HS-27A (cell line): Measurements from ENCODE around the gene EFEMP1.

Source experiments
- DNase-seq: peaks from one replicate; pipeline ENCODE4 v3.0.0-alpha.2; 2012; ENCODE audit warnings: low read depth, missing footprints

Gene EFEMP1, protein sequence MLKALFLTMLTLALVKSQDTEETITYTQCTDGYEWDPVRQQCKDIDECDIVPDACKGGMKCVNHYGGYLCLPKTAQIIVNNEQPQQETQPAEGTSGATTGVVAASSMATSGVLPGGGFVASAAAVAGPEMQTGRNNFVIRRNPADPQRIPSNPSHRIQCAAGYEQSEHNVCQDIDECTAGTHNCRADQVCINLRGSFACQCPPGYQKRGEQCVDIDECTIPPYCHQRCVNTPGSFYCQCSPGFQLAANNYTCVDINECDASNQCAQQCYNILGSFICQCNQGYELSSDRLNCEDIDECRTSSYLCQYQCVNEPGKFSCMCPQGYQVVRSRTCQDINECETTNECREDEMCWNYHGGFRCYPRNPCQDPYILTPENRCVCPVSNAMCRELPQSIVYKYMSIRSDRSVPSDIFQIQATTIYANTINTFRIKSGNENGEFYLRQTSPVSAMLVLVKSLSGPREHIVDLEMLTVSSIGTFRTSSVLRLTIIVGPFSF

DNA sequence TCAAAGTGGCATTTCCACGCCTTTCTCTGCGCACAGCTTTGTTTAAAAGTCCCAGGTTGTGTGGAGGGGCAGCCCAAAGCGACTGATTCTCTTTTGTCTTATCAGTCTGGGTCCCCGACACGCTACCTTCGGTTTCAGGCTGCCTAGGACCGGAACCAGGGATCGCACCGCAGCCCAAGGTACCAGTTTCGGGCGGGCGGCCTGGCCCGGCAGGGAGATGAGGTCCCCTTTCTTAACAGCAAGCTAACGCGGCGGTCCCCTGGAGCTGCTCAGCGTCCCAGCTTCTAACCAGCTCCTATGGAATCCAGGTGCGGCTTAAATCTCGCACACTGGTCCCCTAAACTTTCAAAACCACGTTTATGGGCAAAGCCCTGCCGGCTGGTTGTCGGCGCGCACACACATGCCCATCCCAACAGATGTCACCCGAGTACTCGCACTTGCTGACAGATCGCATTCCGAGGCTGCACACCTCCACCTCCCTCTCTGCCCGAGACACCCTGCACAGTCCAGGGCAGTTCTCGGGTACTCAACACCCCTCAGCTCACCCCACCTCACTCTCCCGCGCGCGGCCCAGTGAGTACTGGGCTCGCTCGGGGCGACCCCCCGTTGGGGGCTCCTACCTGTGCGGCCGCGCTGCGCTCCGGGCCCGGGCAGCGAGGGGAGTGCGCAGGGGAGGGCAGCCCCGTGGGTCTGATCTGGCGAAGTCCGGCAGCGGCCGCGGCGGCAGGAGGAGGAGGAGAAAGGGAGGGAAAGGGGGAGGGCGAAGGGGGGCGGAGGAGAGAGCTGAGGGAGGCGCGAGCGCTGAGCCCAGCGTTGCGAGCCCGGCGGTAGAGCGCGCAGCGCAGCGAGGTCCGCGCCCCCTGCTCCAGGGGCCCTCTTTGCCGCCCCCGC, at the start of gene EFEMP1:
Gene EFEMP1, minus strand, starts transcription at position 692 of the 891 bp plus-strand sequence. CDS start 1,342 bp downstream, outside the sequence.
- no peak for DNase-seq

DNA sequence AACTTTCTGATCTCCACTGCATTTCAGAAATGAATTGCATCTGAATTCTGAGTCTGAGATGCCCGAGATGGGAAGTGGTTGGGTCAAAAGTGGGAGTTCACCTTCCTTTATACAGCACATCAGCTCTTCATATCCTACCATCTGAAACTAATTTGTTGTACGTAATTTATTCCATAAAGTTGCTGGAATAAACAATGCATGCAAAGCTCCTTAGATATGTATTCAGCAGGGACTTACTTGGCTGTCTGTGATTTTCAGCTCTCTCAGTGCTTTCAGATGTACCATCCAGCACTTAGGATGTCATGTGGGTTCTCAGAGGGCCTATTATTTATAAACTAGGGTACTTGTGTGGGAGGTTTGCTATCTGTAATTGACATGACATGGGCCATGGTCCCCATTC, 46.9 kb upstream of the EFEMP1 start:
- no peak for DNase-seq

DNA sequence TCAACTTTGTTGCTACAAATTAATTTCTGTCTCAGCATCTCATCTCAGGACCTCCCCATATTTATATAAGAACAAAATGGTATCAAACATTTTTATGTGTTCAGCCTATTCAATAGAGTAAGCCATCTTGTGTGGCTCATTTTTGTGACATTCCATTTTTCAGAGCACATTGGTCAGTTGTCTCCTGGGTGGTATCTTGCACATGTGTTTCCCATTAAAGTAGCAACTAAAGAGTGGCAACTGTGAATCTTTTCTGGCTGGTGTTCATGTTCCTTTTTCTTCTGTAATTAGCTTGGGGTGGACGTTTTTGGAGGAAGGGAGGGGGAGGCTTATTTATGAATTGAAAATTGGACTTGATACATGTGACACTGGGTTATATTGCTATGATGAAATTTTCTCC, 45.4 kb upstream of the EFEMP1 start:
- DNase-seq: no peak

DNA sequence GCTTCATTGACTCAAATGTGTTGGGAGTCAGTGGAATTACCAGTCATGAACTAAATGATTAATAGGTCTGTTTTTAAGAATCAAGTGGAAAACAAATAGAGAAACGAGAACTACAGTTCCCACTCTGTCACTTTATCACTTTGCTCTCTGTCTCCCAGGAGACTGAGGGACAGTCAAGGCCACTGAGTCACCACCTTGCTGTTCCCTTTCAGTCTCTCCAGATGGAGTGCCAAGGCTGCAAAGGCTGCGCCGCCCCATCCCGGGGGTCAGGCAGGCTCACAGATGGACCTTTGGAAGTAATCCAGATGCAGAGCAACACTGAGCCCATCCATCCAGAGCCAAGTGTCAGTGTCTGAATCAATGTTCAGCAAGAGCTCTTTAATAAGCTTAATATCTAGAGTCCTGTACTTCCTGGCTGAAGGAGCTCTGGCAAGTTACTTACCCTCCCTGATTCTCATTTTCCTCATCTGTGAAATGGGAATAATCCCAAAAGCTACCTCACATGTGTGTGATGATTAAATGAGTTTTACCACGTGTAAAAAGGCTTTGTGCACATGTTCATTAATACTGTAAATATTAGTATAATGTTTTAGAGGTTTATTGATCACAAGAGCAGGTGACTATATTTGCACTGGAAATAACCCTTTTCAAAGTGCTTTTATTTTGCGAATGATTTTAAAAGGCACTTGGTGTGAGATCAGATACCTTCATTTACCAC, 43.0 kb upstream of the EFEMP1 start:
- no peak for DNase-seq

DNA sequence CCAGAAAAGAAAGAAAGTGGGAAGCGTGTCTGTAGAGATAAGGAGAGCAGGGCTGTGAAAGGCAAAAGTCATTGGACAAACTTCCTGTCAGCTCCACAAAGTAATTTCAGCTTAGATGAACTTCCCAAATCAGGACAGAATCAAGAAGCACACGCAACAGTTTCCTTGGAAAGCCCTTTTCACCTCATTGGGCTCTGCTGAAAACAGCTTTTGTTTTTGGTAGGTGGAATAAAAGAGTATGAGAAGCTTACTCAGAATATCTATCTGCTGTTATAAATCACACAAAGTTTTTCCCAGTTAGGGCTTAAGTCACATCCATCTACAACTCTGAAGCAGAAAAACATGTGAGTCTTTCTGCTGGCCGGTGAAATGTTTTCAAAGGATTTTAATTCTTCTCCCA, 42.4 kb upstream of the EFEMP1 start:
- no peak for DNase-seq

DNA sequence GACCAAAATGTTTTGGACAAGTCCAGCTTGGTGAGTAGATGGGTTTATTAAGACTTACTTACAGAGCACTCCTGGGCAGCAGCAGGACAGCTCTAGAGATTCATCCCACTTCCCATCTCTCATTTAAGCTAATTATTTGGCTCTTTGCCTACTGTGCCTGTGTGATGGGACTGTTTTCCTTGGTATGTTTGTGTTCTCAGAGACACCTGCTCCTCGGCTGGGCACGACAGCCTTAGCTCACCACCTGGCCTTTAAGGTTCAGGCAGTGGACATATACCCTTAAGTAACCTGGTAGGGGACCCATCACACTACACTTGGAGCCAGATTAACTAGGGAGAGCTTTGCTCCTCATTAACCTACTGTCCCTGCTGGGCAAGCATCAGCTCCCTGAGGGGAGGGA, 41.7 kb upstream of the EFEMP1 start:
- DNase-seq: no peak

DNA sequence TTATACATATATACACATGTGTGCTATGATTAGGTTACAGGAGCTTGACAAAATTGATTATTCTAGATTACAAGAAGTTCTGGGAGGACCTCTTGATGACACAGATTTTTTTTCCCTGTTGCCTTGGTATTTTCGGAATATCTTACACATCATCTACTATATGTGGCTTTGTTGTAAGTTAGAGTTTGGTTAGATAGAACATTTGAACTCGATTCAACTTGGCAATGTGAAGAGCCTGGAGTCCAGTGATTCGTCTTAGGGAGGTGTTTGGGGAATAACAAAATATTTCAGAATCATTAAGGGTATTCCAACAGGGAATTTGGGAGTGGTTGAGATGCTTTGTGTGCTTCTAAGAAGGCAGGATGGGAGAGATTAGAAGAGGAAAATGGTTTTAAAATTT, 39.3 kb upstream of the EFEMP1 start:
- no peak for DNase-seq

DNA sequence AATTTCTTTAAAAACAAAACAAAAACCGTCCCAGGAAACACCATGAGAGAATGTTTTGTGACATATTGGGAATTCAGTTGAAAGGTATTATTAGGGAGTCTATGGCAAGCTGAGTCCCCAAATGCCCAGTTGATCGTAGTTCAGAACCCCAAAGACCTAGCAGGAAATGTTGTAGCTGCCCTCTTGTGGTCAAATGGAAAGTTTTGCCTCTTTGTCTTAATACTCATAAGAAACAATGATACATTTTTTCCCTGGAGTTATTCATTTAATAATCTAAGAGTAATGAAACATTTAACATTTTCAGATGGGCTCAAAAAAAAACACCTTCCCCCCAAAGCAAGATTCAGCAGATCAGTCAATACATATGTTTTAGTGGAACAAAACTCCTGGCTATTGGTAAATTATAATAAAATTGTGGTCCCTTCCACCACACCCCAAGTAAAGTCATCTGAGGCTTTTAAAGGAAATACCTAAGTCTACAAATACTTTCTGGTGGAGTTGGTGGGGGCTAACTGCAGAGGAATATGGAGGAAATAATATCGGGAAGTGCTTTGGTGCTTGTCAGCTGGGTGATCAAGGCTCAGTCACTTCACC, 37.8 kb upstream of the EFEMP1 start:
- peak; percentile 51 for DNase-seq

DNA sequence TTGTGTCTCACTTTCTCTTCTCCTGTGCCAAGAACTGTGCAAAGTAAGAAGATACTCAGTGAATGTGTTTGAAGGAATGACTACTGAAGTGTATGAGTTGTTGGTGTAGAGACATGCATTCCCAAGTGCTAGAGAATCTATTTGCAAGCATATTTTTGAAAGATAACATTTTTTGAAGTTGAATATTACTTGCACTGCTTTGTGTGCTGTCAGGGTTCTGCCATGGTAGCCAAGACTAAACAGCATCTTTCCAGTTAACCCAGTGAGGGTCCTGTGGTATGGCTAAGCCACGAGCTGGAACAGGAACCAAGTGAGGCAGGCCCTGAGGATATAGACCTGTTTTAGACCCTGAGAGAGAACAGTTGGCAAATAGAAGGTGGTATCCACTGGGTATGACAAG, 35.2 kb upstream of the EFEMP1 start:
- no peak for DNase-seq

DNA sequence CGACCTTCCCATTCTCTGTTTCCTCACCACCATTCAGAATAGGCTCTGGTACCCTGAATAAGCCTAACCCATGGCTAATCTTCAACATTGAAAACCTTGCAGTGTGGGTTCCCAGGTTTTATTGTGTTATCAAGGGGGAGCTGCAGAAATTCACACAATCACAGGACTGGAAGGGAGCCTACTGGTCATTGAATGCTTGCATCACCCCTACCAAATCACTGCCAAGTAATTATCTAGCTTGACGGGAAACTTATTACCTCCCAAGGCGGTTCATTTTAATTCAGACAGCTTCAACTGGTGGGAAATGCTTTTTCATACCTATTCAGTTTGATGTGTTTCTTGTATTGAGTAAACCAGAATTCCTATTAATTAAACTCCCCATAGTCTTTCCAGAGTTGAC, 33.6 kb upstream of the EFEMP1 start:
- DNase-seq: no peak

DNA sequence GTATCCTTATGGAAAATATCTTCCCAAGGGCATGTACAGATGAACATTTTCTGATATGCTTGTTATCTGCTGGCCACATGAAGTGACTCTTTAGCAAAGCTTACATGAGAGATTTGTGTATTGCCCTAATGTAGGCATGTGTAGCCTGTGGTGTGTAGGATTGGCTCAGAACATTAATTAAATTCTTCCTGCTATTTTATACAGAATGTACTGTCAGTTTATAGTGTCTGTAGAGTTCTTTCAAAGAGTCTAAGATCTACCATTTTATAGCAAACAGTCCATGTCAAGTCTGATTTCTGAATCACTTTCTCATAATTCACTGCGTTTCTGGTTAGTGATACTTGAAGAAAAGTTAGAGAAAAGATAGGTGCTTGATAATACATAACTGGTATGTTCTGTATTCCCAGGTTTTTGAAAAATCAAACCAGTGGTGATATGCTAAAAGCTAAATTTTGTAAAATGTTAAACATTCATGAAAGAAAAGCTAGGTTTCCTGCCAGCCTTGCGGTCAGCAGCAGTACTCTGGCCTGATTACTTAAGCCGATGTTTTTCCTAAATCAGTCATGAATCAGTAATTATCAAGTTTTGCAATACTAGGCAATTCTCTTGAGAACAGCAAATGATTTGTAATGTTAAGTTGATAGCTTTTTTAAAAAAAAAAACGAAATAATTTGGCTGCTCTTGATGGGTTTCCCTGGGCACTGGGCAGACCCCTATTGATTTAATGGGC, 30.9 kb upstream of the EFEMP1 start:
- DNase-seq: no peak

DNA sequence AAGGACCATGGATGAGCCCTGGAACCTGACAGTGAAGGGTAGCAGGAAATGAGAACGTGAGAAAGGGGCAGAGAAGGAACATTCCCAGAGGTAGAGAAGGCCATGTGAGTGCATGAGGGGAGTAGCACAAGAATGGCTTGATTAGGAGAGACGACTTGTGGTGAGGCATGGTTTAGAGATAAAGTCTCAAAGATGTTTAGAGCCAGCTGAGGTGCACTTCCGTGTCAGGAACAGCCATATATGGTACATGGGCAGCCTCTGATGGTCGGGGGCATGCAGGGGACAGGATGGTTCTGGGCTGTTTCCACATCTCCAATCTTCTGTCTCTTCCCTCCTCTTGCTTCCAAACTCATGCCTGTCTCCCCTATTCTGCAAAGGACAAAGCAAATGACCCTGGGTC, 28.8 kb upstream of the EFEMP1 start:
- DNase-seq: no peak

DNA sequence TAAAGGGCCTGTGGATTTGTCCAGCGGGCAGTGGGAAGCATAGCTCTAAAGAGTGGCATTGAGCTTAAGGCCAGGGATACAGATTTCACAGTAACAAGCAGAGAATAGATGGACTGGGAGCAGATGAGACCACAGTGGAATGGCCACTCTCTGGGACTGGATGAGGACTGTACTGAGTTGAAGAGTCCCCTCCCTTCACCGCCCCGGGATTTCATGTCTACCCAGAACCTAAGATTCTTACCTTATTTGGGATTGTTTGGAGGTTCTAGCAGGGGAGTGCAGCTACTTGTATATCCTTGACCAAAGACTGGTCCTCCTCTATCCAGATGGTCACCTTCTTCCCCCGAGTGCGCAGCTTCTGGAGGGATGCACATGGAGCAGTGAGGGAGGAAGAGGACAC, 28.0 kb upstream of the EFEMP1 start:
- DNase-seq: no peak

DNA sequence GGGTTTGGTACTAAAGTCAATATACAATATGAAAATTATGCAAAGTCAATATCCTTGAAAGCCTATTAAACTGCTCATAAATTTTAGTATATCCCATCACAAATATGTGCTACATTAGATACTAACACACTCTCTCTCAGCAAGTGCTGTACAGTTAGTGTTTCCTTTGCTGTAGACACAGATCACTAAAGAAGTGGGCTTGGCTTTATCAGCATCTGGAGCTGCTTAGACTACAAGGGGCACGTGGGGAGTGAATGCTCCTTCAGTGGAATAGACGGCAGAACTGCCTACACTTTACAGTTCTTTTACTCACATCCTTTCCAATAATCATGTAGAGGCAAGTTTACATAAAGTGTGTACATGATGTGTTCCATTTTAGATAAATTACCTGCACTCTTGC, 26.0 kb upstream of the EFEMP1 start:
- no peak for DNase-seq

DNA sequence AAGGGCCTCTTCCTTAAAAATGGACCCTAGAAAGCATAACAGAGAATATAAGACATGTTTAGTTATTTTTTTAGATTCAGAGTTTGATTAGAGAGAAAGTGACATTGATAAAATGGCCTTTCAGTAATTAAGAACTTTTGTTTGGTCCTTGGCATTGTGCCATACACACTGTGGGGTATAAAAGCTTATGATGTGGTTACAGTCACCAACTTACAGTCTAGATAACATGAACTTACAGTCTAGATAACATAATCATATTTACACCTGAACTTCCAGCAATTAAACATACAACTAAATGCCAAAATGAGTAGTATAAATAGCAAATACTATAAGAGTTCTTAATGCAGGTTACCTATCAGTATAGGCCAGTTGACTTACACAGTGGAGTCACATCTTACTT, 25.6 kb upstream of the EFEMP1 start:
- no peak for DNase-seq

DNA sequence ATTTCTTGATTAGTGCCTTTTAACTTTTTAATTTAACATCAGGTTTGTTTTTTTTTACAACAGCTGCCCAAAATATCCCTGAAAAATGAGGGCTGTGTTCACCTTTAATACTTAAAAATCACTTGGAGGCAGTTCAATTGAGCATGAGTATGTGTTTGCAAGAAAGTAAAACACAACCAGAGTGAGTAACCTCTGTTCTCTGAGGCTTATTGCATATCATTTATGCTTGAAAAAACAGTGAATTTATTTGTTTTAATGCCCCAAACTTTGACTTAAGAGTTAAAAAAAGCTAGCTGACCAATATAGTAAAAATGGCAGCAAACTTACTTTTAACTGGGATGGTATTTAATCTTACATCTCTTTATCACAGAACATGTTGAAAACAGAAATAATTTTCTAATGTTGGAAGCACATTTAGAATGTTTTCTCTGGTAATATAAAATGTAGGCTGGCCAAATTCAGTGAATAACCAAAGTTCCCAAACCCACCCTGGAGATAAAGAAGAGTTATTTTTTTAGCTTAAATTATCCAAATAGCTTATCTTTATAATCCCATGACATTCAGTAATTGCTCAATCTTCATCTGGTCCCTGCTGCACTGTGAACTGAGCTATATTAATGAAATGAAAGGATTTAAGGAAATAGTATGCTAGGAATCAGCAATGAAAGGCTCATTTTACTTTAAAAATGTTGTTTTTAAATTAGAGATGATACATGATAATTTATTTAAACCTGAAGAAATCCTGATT, 24.8 kb upstream of the EFEMP1 start:
- no peak for DNase-seq

DNA sequence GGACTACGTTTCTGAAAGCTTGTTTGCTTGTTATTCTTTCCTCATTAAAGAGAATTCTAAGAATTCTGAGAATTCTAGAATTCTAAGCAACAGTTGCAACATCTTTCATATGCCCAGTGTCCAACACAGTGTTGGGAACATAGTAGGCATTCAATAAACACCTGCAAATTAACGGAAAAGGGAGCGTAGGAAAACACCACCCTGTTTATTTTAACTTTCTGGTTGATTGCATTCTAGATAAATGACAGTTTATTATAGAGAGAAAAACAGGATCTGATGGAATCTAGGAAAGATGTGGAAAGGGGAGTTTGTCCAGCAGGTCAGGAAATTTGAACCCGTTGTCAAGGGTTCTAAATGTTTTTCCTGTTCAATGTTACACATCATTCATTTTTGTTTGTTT, 24.2 kb upstream of the EFEMP1 start:
- DNase-seq: no peak

DNA sequence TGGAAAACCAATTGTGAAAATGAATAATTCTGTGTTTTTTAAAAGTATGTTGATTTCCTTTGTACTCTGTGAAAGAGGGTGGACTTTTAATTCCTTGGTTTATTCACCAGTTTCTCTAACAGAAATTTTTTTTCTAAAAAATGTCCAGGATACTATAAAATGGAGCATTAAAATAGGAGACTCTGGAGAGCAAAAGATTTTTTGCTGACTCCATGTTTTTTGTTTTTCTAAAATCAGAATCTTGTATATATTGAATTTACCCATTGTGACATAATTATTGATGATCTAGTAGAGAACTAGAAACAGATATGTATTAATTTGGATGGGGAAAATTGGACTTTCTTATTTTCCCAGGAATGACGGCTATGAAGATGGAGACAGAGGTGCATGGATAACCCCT, 23.2 kb upstream of the EFEMP1 start:
- no peak for DNase-seq

DNA sequence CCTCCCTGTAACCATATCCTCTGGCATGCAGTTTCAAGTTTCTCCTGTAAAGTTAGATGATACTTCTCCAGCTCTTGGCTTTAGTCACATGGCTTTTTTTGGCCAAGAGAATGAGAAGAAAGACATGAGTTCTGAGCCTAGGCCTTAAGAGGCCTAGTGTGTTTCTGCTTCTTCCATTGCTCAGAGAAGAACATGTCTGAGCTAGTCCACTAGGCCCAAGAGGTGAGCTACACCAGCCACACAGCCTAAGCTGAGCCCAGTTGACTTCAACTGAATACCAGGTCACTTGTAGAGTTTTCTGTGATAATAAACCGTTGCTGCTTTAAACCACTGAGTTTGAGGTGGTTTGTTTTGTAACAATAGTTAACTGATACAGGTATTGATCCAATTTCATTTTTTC, 19.9 kb upstream of the EFEMP1 start:
- no peak for DNase-seq

DNA sequence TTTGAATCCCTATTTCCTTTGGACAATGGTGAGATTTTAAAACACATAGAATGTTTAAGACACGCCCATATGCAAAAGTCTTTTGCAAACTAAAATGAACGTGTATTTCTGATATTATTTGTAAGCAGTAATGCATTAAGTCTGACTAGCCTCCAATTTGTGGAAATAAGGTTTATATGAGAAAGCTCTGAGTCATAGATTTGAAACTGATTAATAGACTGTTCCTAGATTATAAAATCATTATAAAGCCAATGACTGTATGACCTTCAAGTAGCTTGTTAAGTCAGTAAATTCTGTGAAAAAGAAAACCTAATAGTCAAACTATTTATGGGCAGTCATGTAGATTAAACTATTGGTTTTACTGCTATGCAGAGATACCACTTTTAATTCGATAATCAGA, 12.8 kb upstream of the EFEMP1 start:
- no peak for DNase-seq

DNA sequence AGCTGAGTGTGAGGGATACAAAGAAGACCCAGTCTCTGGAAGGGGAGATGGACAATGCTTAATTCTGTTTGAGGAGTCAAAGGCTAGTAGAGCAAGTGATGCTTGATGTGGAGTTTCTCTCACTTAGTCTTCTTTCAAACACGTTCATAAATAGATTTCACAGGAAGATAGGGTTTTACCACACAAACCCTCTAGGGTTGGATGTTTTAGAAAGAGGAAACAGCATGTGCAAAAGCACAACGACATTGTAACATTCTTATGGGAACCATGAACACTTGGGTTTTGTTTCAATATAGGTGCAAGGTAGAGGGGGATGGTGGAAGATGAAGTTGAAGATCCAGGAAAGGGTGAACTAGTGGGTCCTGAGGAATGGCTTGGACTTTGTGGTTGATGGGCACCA, 10.8 kb upstream of the EFEMP1 start:
- DNase-seq: no peak
